Measurements from ENCODE around the gene SPEG.

The SPEG gene

GRCh38 chr2:219422952-219423534 lies 11.6 kb upstream of the SPEG start:
- TF ChIP-seq, protein P1, sequence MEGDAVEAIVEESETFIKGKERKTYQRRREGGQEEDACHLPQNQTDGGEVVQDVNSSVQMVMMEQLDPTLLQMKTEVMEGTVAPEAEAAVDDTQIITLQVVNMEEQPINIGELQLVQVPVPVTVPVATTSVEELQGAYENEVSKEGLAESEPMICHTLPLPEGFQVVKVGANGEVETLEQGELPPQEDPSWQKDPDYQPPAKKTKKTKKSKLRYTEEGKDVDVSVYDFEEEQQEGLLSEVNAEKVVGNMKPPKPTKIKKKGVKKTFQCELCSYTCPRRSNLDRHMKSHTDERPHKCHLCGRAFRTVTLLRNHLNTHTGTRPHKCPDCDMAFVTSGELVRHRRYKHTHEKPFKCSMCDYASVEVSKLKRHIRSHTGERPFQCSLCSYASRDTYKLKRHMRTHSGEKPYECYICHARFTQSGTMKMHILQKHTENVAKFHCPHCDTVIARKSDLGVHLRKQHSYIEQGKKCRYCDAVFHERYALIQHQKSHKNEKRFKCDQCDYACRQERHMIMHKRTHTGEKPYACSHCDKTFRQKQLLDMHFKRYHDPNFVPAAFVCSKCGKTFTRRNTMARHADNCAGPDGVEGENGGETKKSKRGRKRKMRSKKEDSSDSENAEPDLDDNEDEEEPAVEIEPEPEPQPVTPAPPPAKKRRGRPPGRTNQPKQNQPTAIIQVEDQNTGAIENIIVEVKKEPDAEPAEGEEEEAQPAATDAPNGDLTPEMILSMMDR (IDR thresholded peaks at IDR 0.05; ENCODE audit: low read depth, low read length, missing control alignments): no peak
- H3K4me3 ChIP-seq (ENCODE audit: low read depth, low read length): no peak overlapping the region

DNA sequence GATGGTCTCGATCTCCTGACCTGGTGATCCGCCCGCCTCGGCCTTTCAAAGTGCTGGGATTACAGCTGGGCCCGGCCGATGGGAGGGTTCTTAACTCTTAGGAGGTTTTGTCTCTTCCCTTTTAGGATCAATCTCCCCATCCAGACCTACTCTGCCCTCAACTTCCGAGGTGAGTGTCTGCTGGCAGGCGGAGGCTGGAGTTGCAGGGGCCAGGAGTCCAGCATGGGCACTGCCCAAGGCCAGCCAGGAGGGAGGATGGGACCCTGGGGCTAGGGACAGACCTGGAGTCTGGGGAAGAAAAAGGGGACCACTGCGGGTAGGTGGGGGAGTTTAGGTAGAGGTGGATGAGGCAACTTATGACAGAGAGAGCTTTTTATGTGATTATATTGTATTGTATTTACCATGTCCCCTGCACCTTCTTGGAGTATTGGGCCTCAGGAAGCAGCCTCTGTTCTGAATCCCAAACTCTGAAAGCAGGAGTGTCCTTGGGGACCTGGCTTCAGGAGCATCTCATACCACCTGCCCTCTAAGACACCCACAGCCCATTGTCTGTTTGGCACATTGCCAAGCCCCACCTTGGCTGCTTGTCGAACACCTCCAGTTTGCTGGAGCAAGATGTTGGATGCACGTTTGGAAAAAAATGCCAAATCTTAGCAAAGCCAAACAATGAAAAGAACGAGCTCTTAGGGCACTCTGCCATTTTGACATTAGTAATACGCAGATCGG lies 10.8 kb upstream of the SPEG start:
- TF ChIP-seq, protein P1 (IDR thresholded peaks at IDR 0.05; ENCODE audit: low read depth, low read length, missing control alignments): no peak
- no peak overlapping the region for H3K4me3 ChIP-seq (ENCODE audit: low read depth, low read length)
- in situ Hi-C loops (cut with HindIII; ENCODE audit: low sequenced_read_pairs): loop anchor here (25.0 kb wide), 1 partner anchor 113 kb away; the partner anchor contains the start of genes CHPF and TMEM198
- no peak for DNase-seq (ENCODE audit: low read depth)

More at GRCh38 chr2:219422952-219423534, 11.6 kb upstream of the SPEG start:
- in situ Hi-C loops (cut with HindIII; ENCODE audit: low sequenced_read_pairs): loop anchor here (25.0 kb wide), 1 partner anchor 114 kb away; the partner anchor contains the start of genes CHPF and TMEM198
- no peak for DNase-seq (ENCODE audit: low read depth)

- in situ Hi-C loops (cut with HindIII; ENCODE audit: low sequenced_read_pairs): no loop called here
Observed at GRCh38 chr2:219425238-219426067, 9.2 kb upstream of the SPEG start.

GRCh38 chr2:219426068-219426443 lies 8.6 kb upstream of the SPEG start:
- TF ChIP-seq, protein P1 (IDR thresholded peaks at IDR 0.05; ENCODE audit: low read depth, low read length, missing control alignments): no peak
- in situ Hi-C loops (cut with HindIII; ENCODE audit: low sequenced_read_pairs): no loop called here
- no peak overlapping the region for H3K4me3 ChIP-seq (ENCODE audit: low read depth, low read length)
- DNase-seq (ENCODE audit: low read depth): no peak

More at GRCh38 chr2:219425238-219426067, 9.2 kb upstream of the SPEG start:
- H3K4me3 ChIP-seq (ENCODE audit: low read depth, low read length): no peak overlapping the region
- DNase-seq (ENCODE audit: low read depth): no peak
- TF ChIP-seq, protein P1 (IDR thresholded peaks at IDR 0.05; ENCODE audit: low read depth, low read length, missing control alignments): no peak

DNA sequence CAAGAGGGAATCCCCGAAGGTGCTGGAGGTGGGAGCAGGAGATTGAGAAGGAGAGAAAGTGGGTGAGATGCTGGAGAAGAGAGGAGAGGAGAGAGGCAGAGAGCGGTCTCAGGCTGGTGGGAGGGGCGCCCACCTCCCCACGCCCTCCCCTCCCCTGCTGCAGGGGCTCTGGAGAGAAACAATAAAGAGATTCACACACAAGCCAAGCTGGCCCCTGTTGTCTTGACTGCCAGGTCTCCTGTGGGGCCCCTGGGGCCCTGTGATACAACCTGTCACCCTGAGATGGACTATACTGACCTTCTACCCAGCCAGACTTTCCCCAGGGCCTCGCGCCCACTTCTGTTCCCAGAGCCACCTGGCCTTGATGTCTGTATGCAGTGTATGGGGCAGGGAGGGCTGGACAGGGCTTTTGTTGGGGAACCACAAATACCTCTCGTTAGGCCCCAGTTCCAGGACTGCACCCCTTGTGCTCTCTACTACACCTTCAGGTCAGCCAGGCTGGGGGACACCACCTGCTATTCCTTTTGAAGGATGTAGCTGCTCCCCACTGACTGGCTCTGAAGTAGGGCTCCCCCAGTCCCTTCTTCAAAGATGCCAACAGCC lies 8.0 kb upstream of the SPEG start:
- H3K4me3 ChIP-seq (ENCODE audit: low read depth, low read length): no peak overlapping the region
- DNase-seq (ENCODE audit: low read depth): no peak
- TF ChIP-seq, protein P1 (IDR thresholded peaks at IDR 0.05; ENCODE audit: low read depth, low read length, missing control alignments): no peak
- in situ Hi-C loops (cut with HindIII; ENCODE audit: low sequenced_read_pairs): no loop called here

DNA sequence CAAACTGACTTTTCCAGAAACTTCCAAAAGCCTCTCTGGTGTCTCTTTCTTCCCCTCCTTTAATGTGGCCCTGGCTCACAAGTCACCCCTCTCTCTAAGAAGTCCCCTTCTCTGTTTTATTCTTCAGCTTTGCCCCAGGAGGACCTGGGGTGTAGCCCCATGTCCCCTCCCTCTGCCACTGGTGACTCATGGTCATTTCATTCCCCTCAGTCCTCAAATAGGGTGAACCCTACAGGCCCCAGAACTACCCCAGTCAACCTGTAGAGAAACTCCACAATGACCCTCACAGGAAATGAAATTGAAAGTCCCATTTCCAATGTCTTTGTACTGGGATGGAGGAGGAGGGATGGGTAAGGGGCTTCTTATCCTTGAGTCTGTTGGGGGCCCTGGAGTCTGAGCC lies 6.2 kb upstream of the SPEG start:
- TF ChIP-seq, protein P1 (IDR thresholded peaks at IDR 0.05; ENCODE audit: low read depth, low read length, missing control alignments): no peak
- in situ Hi-C loops (cut with HindIII; ENCODE audit: low sequenced_read_pairs): no loop called here
- DNase-seq (ENCODE audit: low read depth): no peak
- H3K4me3 ChIP-seq (ENCODE audit: low read depth, low read length): no peak overlapping the region

Measured in astrocyte of the cerebellum (primary cell).